Neural progenitor cell (in vitro differentiated cells): Measurements from ENCODE around the gene ITPRIPL2. TPM values are rescaled to one million over a fixed set of nuclear protein-coding genes. Genes with fewer than 3 reads are reported as not detected.

Source experiments
- DNase-seq: peaks from one replicate; pipeline ENCODE4 v3.0.0-alpha.2; 2016; ENCODE audit warnings: low spot score
- H2AFZ ChIP-seq: fragments of 200-600 bp; sonication (generic); replicated peaks from 2 replicates; pipeline ENCODE4 v1.6.1; 2016; ENCODE audit warnings: antibody characterized with exemption
- H3F3A ChIP-seq: fragments of 200-600 bp; sonication (generic); 2 replicates; pipeline ENCODE4 v1.6.1; 2016; ENCODE audit warnings: antibody characterized with exemption, low read depth
- H3K27ac ChIP-seq: fragments of 200-600 bp; sonication (generic); 2 replicates; pipeline ENCODE4 v1.5.1; 2016; ENCODE audit warnings: mild to moderate bottlenecking
- H3K27me3 ChIP-seq: fragments of 200-600 bp; sonication (generic); 2 replicates; pipeline ENCODE4 v1.6.1; 2016; ENCODE audit warnings: mild to moderate bottlenecking, moderate library complexity
- H3K36me3 ChIP-seq: fragments of 200-600 bp; sonication (generic); 2 replicates; pipeline ENCODE4 v1.5.1; 2016
- H3K4me1 ChIP-seq: fragments of 200-600 bp; sonication (generic); 2 replicates; pipeline ENCODE4 v1.6.1; 2016; ENCODE audit warnings: mixed run types
- H3K4me2 ChIP-seq: fragments of 200-600 bp; sonication (generic); 2 replicates; pipeline ENCODE4 v1.6.1; 2016
- H3K4me3 ChIP-seq: fragments of 200-600 bp; sonication (generic); 2 replicates; pipeline ENCODE4 v1.5.1; 2016
- H3K79me2 ChIP-seq: fragments of 200-600 bp; sonication (generic); 2 replicates; pipeline ENCODE4 v1.6.1; 2016; ENCODE audit warnings: low read depth
- H3K9ac ChIP-seq: fragments of 200-600 bp; sonication (generic); 2 replicates; pipeline ENCODE4 v1.6.1; 2016
- H3K9me3 ChIP-seq: fragments of 200-600 bp; sonication (generic); 2 replicates; pipeline ENCODE4 v1.5.1; 2016; ENCODE audit warnings: low read depth
- H4K20me1 ChIP-seq: fragments of 200-600 bp; sonication (generic); 2 replicates; pipeline ENCODE4 v1.6.1; 2016; ENCODE audit warnings: low read depth
- H3K27ac Mint-ChIP-seq: 3 replicates; pipeline ENCODE4 v1.8.0; 2021; ENCODE audit warnings: mixed read lengths
- H3K27me3 Mint-ChIP-seq: 2 replicates; pipeline ENCODE4 v1.8.0; 2022; ENCODE audit warnings: low read depth, mild to moderate bottlenecking, inconsistent platforms, moderate library complexity, mixed read lengths; ENCODE audit not compliant: insufficient read depth
- H3K36me3 Mint-ChIP-seq: 3 replicates; pipeline ENCODE4 v1.8.0; 2021; ENCODE audit warnings: mixed read lengths
- H3K4me1 Mint-ChIP-seq: 3 replicates; pipeline ENCODE4 v1.8.0; 2021; ENCODE audit warnings: mixed read lengths
- H3K4me3 Mint-ChIP-seq: 3 replicates; pipeline ENCODE4 v1.8.0; 2021; ENCODE audit warnings: mild to moderate bottlenecking, moderate library complexity, mixed read lengths
- H3K9me3 Mint-ChIP-seq: 3 replicates; pipeline ENCODE4 v1.8.0; 2020; ENCODE audit warnings: mixed read lengths
- EZH2 ChIP-seq: fragments of 200-600 bp; sonication (generic); IDR thresholded peaks from 2 replicates; pipeline ENCODE4 v1.6.1; 2017; ENCODE audit warnings: antibody characterized with exemption, mild to moderate bottlenecking, moderate library complexity
- EZH2phosphoT487 ChIP-seq: fragments of 200-600 bp; sonication (generic); IDR thresholded peaks from 2 replicates; pipeline ENCODE4 v1.6.1; 2017; ENCODE audit warnings: antibody characterized with exemption
- total RNA-seq: library from RNA; depleted of rRNA; stranded (reverse); fragments of >200 nt; gene quantifications from 2 replicates; pipeline ENCODE4 v1.2.3, GENCODE V29; 2015; ENCODE audit warnings: low replicate concordance
- TF ChIP-seq, protein P1 (sequence below): fragments of 200-600 bp; sonication (generic); IDR thresholded peaks from 2 replicates; pipeline ENCODE4 v1.5.1; 2017; ENCODE audit warnings: antibody characterized with exemption, mild to moderate bottlenecking

The ITPRIPL2 gene
- total RNA-seq, 1 donor from 2014 or later, result 3.7 TPM

GRCh38 chr16:19106625-19107020 lies 7.1 kb upstream of the ITPRIPL2 start:
- H3K4me3 ChIP-seq, result no peak overlapping the region
- H3K4me3 Mint-ChIP-seq, result no peak overlapping the region
- no peaks in the 10 kb centered on the region for H3K36me3 Mint-ChIP-seq
- no peak overlapping the region for H2AFZ ChIP-seq
- no peak overlapping the region for H3K4me2 ChIP-seq
- H3K79me2 ChIP-seq, result no peaks in the 10 kb centered on the region
- no peak overlapping the region for H3K9ac ChIP-seq
- no peak overlapping the region for H3K27ac Mint-ChIP-seq
- H4K20me1 ChIP-seq, result peaks cover 12% of the 10 kb centered on the region
- peaks cover 11% of the 10 kb centered on the region for H3K27me3 Mint-ChIP-seq
- H3K36me3 ChIP-seq, result no peaks in the 10 kb centered on the region
- DNase-seq, result no peak
- H3K9me3 ChIP-seq, result no peaks in the 10 kb centered on the region
- H3K9me3 Mint-ChIP-seq, result no peaks in the 10 kb centered on the region
- TF ChIP-seq, protein P1, sequence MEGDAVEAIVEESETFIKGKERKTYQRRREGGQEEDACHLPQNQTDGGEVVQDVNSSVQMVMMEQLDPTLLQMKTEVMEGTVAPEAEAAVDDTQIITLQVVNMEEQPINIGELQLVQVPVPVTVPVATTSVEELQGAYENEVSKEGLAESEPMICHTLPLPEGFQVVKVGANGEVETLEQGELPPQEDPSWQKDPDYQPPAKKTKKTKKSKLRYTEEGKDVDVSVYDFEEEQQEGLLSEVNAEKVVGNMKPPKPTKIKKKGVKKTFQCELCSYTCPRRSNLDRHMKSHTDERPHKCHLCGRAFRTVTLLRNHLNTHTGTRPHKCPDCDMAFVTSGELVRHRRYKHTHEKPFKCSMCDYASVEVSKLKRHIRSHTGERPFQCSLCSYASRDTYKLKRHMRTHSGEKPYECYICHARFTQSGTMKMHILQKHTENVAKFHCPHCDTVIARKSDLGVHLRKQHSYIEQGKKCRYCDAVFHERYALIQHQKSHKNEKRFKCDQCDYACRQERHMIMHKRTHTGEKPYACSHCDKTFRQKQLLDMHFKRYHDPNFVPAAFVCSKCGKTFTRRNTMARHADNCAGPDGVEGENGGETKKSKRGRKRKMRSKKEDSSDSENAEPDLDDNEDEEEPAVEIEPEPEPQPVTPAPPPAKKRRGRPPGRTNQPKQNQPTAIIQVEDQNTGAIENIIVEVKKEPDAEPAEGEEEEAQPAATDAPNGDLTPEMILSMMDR, result no peak
- TF ChIP-seq EZH2phosphoT487, result no peak
- TF ChIP-seq EZH2, result no peak
- H3F3A ChIP-seq, result peaks cover 15% of the 10 kb centered on the region
- peaks cover 15% of the 10 kb centered on the region for H3K4me1 ChIP-seq
- H3K27me3 ChIP-seq, result peaks cover 23% of the 10 kb centered on the region
- H3K27ac ChIP-seq, result no peak overlapping the region
- H3K4me1 Mint-ChIP-seq, result peaks cover 24% of the 10 kb centered on the region

DNA sequence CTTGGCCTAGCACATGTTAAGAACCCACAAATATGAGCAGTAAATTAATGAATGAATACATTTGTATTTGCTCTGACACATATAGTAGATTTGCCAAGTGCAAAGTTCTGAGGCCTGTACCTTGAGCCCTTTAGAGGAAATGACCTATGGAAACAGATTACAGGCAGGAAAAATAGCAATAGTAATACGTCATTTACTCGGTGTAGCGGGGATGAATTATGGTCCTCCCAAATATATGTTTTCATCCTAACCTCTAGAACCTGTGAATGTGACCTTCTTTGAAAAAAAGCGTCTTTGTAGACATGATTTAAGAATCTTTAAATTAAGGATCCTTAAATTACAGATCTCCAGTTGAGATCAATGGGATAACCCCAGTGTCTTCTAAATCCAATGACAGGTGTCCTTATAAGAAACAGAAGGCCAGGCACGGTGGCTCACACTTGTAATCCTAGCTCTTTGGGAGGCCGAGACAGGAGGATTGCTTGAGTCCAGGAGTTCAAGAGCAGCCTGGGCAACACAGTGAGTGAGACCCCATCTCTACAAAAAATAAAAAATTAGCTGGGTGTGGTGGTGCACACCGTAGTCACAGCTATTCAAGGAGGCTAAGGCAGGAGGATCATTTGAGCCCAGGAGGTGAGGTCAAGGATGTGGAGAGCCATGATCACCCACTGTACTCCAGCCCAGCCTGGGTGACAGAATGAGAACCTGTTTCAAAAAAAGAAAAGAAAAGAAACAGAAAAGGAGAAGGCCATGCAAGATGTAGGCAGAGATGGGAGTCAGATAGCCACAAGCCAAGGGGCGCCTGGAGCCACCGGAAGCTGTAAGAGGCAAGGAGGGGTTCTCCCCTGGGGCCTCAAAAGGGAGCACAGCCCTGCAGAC lies 5.1 kb upstream of the ITPRIPL2 start:
- no peaks in the 10 kb centered on the region for H3K36me3 Mint-ChIP-seq
- H2AFZ ChIP-seq, result no peak overlapping the region
- H3F3A ChIP-seq, result peaks cover 15% of the 10 kb centered on the region
- H3K9ac ChIP-seq, result no peak overlapping the region
- no peaks in the 10 kb centered on the region for H3K9me3 Mint-ChIP-seq
- H3K27me3 Mint-ChIP-seq, result peaks cover 11% of the 10 kb centered on the region
- H4K20me1 ChIP-seq, result peaks cover 12% of the 10 kb centered on the region
- no peak overlapping the region for H3K27ac Mint-ChIP-seq
- no peaks in the 10 kb centered on the region for H3K79me2 ChIP-seq
- DNase-seq, result no peak
- H3K4me1 Mint-ChIP-seq, result peaks cover 36% of the 10 kb centered on the region
- no peak overlapping the region for H3K27ac ChIP-seq
- H3K36me3 ChIP-seq, result no peaks in the 10 kb centered on the region
- no peaks in the 10 kb centered on the region for H3K9me3 ChIP-seq
- H3K4me3 Mint-ChIP-seq, result no peak overlapping the region
- H3K4me3 ChIP-seq, result no peak overlapping the region
- H3K4me2 ChIP-seq, result no peak overlapping the region
- TF ChIP-seq, protein P1, result no peak
- TF ChIP-seq EZH2phosphoT487, result no peak
- no peak for TF ChIP-seq EZH2
- peaks cover 32% of the 10 kb centered on the region for H3K27me3 ChIP-seq
- H3K4me1 ChIP-seq, result peaks cover 15% of the 10 kb centered on the region

- H2AFZ ChIP-seq, result no peak overlapping the region
- Mint-ChIP-seq H3K4me3 (no peak overlapping the region), H3K36me3 (no peaks in the 10 kb centered on the region), H3K9me3 (no peaks in the 10 kb centered on the region), H3K27me3 (peaks cover 11% of the 10 kb centered on the region), H3K4me1 (peaks cover 36% of the 10 kb centered on the region), H3K27ac (no peak overlapping the region)
- H3K27ac ChIP-seq, result no peak overlapping the region
- peaks cover 11% of the 10 kb centered on the region for H4K20me1 ChIP-seq
- H3K4me3 ChIP-seq, result no peak overlapping the region
- H3K9me3 ChIP-seq, result no peaks in the 10 kb centered on the region
- no peak for DNase-seq
- H3F3A ChIP-seq, result peaks cover 12% of the 10 kb centered on the region
- H3K79me2 ChIP-seq, result no peaks in the 10 kb centered on the region
- TF ChIP-seq EZH2 (no peak), EZH2phosphoT487 (no peak)
- TF ChIP-seq, protein P1, result no peak
- no peak overlapping the region for H3K4me2 ChIP-seq
- H3K9ac ChIP-seq, result no peak overlapping the region
- peaks cover 11% of the 10 kb centered on the region for H3K4me1 ChIP-seq
- peaks cover 36% of the 10 kb centered on the region for H3K27me3 ChIP-seq
- no peaks in the 10 kb centered on the region for H3K36me3 ChIP-seq
These were observed 4.5 kb upstream of the ITPRIPL2 start for GRCh38 chr16:19109288-19109664.
